Measurements from ENCODE around the gene ADAP1. TPM values are rescaled to one million over a fixed set of nuclear protein-coding genes. Genes with fewer than 3 reads are reported as not detected.

The ADAP1 gene
- total and polyA plus RNA-seq, 2 of the 13 experiments (the other 11 are each of a cell fraction or from before 2014, with no cell fraction given), result 10.5 to 24.6 TPM

DNA sequence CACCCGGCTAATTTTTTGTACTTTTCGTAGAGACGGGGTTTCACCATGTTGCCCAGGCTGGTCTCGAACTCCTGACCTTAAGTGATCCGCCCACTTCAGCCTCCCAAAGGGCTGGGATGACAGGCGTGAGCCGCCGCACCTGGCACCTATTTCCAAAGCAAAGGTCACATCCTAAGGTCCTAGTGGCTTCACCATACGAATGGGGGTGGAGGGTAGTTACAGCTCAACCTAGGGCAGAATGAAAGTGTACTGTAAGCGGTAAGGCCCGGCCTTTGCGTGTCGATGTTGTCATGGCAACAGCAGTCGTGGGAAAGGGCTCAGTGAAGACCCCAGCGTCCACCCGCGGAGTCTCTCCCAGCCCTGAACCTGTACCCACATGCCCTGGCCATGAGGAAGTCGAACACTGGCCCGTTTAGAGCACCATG lies 22.4 kb upstream of the ADAP1 start (continued):
- no peak; the same call in 1 of the 2 replicates for TF ChIP-seq MEIS1 (CRISPR knock-in tag; IDR thresholded peaks at IDR 0.05; ENCODE audit: borderline replicate concordance)
- no peak for TF ChIP-seq KLF12 (CRISPR knock-in tag; IDR thresholded peaks at IDR 0.05; ENCODE audit: borderline replicate concordance)
- TF ChIP-seq ZNF260 (CRISPR knock-in tag; IDR thresholded peaks at IDR 0.05; ENCODE audit: borderline replicate concordance, low read depth), result no peak
- no peak for TF ChIP-seq NR2C2 (CRISPR knock-in tag; IDR thresholded peaks at IDR 0.05; ENCODE audit: borderline replicate concordance)
- no peak for TF ChIP-seq NCOA5 (CRISPR knock-in tag; IDR thresholded peaks at IDR 0.05)
- peak; percentile 62; the same call in 1 of the 2 replicates for TF ChIP-seq THAP7 (CRISPR knock-in tag; IDR thresholded peaks at IDR 0.05)
- no peak for TF ChIP-seq KIAA2018 (CRISPR knock-in tag; IDR thresholded peaks at IDR 0.05; ENCODE audit: borderline replicate concordance)
- no peak for TF ChIP-seq SP1 (IDR thresholded peaks at IDR 0.05)
- no peak for TF ChIP-seq SP1 (CRISPR knock-in tag; IDR thresholded peaks at IDR 0.05)
- no peak for TF ChIP-seq ZNF615 (CRISPR knock-in tag; IDR thresholded peaks at IDR 0.05; ENCODE audit: borderline replicate concordance)
- TF ChIP-seq KLF15 (CRISPR knock-in tag; IDR thresholded peaks at IDR 0.05; ENCODE audit: borderline replicate concordance), result no peak
- no peak for TF ChIP-seq ZNF670 (CRISPR knock-in tag; IDR thresholded peaks at IDR 0.05; ENCODE audit: borderline replicate concordance)
- TF ChIP-seq NFATC3 (CRISPR knock-in tag; IDR thresholded peaks at IDR 0.05), result no peak
- no peak for TF ChIP-seq REXO4 (CRISPR knock-in tag; IDR thresholded peaks at IDR 0.05; ENCODE audit: borderline replicate concordance)
- TF ChIP-seq, protein P1, sequence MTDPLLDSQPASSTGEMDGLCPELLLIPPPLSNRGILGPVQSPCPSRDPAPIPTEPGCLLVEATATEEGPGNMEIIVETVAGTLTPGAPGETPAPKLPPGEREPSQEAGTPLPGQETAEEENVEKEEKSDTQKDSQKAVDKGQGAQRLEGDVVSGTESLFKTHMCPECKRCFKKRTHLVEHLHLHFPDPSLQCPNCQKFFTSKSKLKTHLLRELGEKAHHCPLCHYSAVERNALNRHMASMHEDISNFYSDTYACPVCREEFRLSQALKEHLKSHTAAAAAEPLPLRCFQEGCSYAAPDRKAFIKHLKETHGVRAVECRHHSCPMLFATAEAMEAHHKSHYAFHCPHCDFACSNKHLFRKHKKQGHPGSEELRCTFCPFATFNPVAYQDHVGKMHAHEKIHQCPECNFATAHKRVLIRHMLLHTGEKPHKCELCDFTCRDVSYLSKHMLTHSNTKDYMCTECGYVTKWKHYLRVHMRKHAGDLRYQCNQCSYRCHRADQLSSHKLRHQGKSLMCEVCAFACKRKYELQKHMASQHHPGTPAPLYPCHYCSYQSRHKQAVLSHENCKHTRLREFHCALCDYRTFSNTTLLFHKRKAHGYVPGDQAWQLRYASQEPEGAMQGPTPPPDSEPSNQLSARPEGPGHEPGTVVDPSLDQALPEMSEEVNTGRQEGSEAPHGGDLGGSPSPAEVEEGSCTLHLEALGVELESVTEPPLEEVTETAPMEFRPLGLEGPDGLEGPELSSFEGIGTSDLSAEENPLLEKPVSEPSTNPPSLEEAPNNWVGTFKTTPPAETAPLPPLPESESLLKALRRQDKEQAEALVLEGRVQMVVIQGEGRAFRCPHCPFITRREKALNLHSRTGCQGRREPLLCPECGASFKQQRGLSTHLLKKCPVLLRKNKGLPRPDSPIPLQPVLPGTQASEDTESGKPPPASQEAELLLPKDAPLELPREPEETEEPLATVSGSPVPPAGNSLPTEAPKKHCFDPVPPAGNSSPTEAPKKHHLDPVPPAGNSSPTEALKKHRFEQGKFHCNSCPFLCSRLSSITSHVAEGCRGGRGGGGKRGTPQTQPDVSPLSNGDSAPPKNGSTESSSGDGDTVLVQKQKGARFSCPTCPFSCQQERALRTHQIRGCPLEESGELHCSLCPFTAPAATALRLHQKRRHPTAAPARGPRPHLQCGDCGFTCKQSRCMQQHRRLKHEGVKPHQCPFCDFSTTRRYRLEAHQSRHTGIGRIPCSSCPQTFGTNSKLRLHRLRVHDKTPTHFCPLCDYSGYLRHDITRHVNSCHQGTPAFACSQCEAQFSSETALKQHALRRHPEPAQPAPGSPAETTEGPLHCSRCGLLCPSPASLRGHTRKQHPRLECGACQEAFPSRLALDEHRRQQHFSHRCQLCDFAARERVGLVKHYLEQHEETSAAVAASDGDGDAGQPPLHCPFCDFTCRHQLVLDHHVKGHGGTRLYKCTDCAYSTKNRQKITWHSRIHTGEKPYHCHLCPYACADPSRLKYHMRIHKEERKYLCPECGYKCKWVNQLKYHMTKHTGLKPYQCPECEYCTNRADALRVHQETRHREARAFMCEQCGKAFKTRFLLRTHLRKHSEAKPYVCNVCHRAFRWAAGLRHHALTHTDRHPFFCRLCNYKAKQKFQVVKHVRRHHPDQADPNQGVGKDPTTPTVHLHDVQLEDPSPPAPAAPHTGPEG (CRISPR knock-in tag; IDR thresholded peaks at IDR 0.05), result no peak
- no peak for TF ChIP-seq MAFK (conservative IDR thresholded peaks at IDR 0.05 in 1 of 2, IDR thresholded peaks at IDR 0.05 in 1 of 2; ENCODE audit: low read length in 2 of 2)
